ENCODE results near the gene TMEM63C.

The TMEM63C gene

DNA sequence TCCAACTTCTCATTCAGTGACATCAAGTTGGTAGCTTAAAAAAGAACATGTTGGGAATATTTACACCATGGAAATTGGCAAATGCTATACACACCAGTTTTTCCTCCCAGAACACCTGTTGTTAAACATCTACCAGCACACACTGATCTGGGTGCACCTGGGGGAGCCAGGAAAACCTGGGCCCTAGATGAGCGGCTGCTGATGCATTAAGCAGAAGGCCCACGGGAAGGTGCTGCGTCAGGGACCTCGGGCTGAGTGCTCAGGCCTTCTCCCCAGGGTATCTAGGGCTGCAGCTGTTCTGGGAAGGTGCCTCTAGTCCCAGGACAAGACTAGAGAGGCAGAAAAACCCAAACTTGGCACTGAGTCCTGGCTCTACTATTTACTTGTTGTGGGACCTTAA lies 92.2 kb downstream of the TMEM63C start:
- TF ChIP-seq RARB (CRISPR knock-in tag; IDR thresholded peaks at IDR 0.05), result no peak
- TF ChIP-seq ARNTL (CRISPR knock-in tag; IDR thresholded peaks at IDR 0.05; ENCODE audit: borderline replicate concordance, low read depth), result no peak
- TF ChIP-seq, protein P1, sequence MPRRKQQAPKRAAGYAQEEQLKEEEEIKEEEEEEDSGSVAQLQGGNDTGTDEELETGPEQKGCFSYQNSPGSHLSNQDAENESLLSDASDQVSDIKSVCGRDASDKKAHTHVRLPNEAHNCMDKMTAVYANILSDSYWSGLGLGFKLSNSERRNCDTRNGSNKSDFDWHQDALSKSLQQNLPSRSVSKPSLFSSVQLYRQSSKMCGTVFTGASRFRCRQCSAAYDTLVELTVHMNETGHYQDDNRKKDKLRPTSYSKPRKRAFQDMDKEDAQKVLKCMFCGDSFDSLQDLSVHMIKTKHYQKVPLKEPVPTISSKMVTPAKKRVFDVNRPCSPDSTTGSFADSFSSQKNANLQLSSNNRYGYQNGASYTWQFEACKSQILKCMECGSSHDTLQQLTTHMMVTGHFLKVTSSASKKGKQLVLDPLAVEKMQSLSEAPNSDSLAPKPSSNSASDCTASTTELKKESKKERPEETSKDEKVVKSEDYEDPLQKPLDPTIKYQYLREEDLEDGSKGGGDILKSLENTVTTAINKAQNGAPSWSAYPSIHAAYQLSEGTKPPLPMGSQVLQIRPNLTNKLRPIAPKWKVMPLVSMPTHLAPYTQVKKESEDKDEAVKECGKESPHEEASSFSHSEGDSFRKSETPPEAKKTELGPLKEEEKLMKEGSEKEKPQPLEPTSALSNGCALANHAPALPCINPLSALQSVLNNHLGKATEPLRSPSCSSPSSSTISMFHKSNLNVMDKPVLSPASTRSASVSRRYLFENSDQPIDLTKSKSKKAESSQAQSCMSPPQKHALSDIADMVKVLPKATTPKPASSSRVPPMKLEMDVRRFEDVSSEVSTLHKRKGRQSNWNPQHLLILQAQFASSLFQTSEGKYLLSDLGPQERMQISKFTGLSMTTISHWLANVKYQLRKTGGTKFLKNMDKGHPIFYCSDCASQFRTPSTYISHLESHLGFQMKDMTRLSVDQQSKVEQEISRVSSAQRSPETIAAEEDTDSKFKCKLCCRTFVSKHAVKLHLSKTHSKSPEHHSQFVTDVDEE (CRISPR knock-in tag; IDR thresholded peaks at IDR 0.05), result no peak
- TF ChIP-seq ISL1 (CRISPR knock-in tag; IDR thresholded peaks at IDR 0.05), result no peak
- TF ChIP-seq ZNF70 (CRISPR knock-in tag; IDR thresholded peaks at IDR 0.05), result no peak
- no peak for TF ChIP-seq ZC3H10 (CRISPR knock-in tag; IDR thresholded peaks at IDR 0.05)
- TF ChIP-seq ZNF565 (CRISPR knock-in tag; conservative IDR thresholded peaks at IDR 0.05; ENCODE audit: low read depth), result no peak
- TF ChIP-seq CSDC2 (CRISPR knock-in tag; IDR thresholded peaks at IDR 0.05), result no peak
- TF ChIP-seq BACH2 (CRISPR knock-in tag; IDR thresholded peaks at IDR 0.05; ENCODE audit: borderline replicate concordance), result no peak
- no peak for TF ChIP-seq TCF4 (CRISPR knock-in tag; IDR thresholded peaks at IDR 0.05; ENCODE audit: borderline replicate concordance)
- no peak for TF ChIP-seq SNAI2 (CRISPR knock-in tag; IDR thresholded peaks at IDR 0.05)
- TF ChIP-seq, protein P2, sequence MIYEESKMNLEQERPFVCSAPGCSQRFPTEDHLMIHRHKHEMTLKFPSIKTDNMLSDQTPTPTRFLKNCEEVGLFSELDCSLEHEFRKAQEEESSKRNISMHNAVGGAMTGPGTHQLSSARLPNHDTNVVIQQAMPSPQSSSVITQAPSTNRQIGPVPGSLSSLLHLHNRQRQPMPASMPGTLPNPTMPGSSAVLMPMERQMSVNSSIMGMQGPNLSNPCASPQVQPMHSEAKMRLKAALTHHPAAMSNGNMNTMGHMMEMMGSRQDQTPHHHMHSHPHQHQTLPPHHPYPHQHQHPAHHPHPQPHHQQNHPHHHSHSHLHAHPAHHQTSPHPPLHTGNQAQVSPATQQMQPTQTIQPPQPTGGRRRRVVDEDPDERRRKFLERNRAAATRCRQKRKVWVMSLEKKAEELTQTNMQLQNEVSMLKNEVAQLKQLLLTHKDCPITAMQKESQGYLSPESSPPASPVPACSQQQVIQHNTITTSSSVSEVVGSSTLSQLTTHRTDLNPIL (CRISPR knock-in tag; IDR thresholded peaks at IDR 0.05; ENCODE audit: low read depth), result no peak
- no peak for TF ChIP-seq ESRRG (CRISPR knock-in tag; IDR thresholded peaks at IDR 0.05)

DNA sequence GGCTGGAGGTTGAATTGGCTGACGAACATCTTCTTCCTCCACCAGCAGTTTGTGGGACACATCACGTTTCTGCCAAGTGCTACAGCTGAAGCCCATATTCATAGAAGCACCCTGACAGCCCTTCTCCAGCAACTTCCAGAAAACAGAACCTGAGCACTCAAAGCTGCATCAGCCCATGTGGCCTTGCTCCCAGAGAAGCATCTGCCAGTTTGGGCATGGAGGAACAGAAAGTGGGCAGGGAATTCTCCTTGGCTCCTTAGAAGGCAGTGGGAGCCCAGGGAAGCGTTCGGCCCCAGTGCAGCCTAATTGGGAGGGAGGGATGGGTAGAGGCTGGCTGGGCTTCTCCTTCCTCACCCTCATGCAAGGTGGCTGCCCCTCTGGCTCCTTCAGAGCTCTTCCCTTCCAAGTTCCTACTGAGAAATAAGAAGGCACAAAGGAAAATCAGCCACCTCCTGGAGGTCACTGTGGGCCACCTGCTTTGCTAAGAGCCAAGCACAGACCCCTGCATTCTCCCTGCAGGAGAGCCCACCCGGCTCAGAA lies 93.5 kb downstream of the TMEM63C start:
- TF ChIP-seq ZNF8 (CRISPR knock-in tag; IDR thresholded peaks at IDR 0.05) (no peak), ZNF70 (CRISPR knock-in tag; IDR thresholded peaks at IDR 0.05) (no peak), RARB (CRISPR knock-in tag; IDR thresholded peaks at IDR 0.05) (no peak), PPARA (CRISPR knock-in tag; IDR thresholded peaks at IDR 0.05; ENCODE audit: borderline replicate concordance) (no peak), ARNTL (CRISPR knock-in tag; IDR thresholded peaks at IDR 0.05; ENCODE audit: borderline replicate concordance, low read depth) (no peak), BACH2 (CRISPR knock-in tag; IDR thresholded peaks at IDR 0.05; ENCODE audit: borderline replicate concordance) (no peak)
- TF ChIP-seq, protein P3, sequence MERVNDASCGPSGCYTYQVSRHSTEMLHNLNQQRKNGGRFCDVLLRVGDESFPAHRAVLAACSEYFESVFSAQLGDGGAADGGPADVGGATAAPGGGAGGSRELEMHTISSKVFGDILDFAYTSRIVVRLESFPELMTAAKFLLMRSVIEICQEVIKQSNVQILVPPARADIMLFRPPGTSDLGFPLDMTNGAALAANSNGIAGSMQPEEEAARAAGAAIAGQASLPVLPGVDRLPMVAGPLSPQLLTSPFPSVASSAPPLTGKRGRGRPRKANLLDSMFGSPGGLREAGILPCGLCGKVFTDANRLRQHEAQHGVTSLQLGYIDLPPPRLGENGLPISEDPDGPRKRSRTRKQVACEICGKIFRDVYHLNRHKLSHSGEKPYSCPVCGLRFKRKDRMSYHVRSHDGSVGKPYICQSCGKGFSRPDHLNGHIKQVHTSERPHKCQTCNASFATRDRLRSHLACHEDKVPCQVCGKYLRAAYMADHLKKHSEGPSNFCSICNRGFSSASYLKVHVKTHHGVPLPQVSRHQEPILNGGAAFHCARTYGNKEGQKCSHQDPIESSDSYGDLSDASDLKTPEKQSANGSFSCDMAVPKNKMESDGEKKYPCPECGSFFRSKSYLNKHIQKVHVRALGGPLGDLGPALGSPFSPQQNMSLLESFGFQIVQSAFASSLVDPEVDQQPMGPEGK (CRISPR knock-in tag; IDR thresholded peaks at IDR 0.05; ENCODE audit: borderline replicate concordance), result no peak
- TF ChIP-seq, protein P2 (CRISPR knock-in tag; IDR thresholded peaks at IDR 0.05; ENCODE audit: low read depth), result no peak
- no peak for ATAC-seq

More for the DNA sequence above, 92.2 kb downstream of the TMEM63C start:
- ATAC-seq, result no peak

DNA sequence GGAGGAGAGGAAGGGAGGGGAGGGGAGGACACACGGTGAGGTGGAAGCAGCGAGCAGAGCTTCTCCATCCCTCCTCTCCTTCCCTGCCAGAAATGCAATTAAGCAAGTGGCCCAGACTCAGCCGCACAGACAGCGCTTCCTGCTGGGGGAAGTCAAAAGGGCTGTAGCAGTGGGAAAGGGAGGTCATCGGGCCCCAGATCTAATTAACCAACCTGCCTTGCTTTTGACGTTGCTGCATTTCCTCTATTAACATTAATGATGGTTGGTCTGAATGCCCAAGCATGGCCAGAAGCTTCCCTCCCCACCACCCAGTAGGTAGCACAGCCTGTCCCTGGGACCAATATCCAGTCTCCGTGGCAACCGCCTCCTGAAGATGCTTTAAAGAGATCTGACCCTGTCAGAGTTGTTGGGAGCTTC lies 94.0 kb downstream of the TMEM63C start:
- no peak for ATAC-seq
- TF ChIP-seq SNAI2 (CRISPR knock-in tag; IDR thresholded peaks at IDR 0.05) (no peak), ZNF565 (CRISPR knock-in tag; conservative IDR thresholded peaks at IDR 0.05; ENCODE audit: low read depth) (no peak), BACH2 (CRISPR knock-in tag; IDR thresholded peaks at IDR 0.05; ENCODE audit: borderline replicate concordance) (no peak), RARB (CRISPR knock-in tag; IDR thresholded peaks at IDR 0.05) (no peak), ZNF70 (CRISPR knock-in tag; IDR thresholded peaks at IDR 0.05) (no peak), CSDC2 (CRISPR knock-in tag; IDR thresholded peaks at IDR 0.05) (no peak), ZFP3 (CRISPR knock-in tag; IDR thresholded peaks at IDR 0.05) (no peak), TOX (CRISPR knock-in tag; IDR thresholded peaks at IDR 0.05; ENCODE audit: borderline replicate concordance) (no peak), ZFP30 (CRISPR knock-in tag; IDR thresholded peaks at IDR 0.05) (no peak), ARNTL (CRISPR knock-in tag; IDR thresholded peaks at IDR 0.05; ENCODE audit: borderline replicate concordance, low read depth) (no peak)
- TF ChIP-seq, protein P2 (CRISPR knock-in tag; IDR thresholded peaks at IDR 0.05; ENCODE audit: low read depth), result no peak
- TF ChIP-seq, protein P1 (CRISPR knock-in tag; IDR thresholded peaks at IDR 0.05), result no peak
- TF ChIP-seq, protein P4, sequence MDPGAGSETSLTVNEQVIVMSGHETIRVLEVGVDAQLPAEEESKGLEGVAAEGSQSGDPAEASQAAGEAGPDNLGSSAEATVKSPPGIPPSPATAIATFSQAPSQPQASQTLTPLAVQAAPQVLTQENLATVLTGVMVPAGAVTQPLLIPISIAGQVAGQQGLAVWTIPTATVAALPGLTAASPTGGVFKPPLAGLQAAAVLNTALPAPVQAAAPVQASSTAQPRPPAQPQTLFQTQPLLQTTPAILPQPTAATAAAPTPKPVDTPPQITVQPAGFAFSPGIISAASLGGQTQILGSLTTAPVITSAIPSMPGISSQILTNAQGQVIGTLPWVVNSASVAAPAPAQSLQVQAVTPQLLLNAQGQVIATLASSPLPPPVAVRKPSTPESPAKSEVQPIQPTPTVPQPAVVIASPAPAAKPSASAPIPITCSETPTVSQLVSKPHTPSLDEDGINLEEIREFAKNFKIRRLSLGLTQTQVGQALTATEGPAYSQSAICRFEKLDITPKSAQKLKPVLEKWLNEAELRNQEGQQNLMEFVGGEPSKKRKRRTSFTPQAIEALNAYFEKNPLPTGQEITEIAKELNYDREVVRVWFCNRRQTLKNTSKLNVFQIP (CRISPR knock-in tag; IDR thresholded peaks at IDR 0.05; ENCODE audit: borderline replicate concordance, low read depth), result no peak
